ENCODE measurements around the gene FAM184A.
"Not testable (repeated sequence)": the region's sequence is repeated elsewhere in the genome, so short reads cannot be mapped to it uniquely, and the experiment has no call there.

FAM184A gene

GRCh38 chr6:119078376-119079282 lies at the start of gene FAM184A:
Gene FAM184A, minus strand, starts transcription at chr6:119078664. Its CDS starts 365 bp downstream, at chr6:119078299.
- DNase-seq = peak; percentile 76 to 80

GRCh38 chr6:119127627-119128026 lies 49.2 kb upstream of the FAM184A start:
- no peak for DNase-seq

DNA sequence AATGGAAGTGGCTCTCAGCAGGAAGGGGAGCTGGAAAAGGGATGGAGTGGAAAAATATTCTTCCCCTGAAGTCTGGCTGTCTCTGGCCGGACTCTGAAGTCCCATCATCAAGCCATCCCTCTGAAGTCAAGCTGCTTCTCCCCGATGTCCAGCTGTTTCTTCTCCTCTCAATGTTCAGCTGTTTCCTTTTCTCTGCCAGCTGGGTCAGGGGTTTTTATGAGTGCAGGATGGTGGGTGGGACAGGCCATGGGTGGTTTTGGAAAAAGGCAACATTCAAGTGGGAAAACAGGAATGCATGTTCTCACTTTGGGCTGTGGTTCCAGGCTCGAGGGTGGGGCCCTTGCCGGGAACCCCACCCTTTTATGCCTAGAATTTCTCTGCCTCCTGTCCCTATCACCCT lies 48.4 kb upstream of the FAM184A start:
- DNase-seq = no peak

GRCh38 chr6:119126140-119126539 lies 47.7 kb upstream of the FAM184A start:
- no peak for DNase-seq

DNA sequence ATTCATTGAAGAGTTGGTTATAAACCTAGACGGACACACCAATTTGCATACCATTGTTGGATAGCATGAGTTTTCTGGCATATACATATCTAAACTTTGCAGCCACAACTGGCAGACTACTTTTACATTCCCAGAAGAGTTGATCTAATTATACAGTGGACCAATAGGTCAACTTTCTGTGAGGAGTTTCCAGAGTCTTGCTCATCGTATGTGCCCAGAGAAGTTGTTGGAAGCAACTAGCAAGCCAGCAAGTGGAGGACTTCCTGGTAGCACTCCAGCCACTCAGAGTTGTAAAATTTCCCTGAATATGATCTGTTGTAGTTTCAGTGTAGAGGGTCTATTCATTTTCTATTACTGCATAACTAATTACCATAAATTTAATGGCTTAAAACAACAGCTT lies 47.1 kb upstream of the FAM184A start:
- DNase-seq = no peak

- DNase-seq = no peak
Measured at GRCh38 chr6:119124079-119124824, 45.8 kb upstream of the FAM184A start.

DNA sequence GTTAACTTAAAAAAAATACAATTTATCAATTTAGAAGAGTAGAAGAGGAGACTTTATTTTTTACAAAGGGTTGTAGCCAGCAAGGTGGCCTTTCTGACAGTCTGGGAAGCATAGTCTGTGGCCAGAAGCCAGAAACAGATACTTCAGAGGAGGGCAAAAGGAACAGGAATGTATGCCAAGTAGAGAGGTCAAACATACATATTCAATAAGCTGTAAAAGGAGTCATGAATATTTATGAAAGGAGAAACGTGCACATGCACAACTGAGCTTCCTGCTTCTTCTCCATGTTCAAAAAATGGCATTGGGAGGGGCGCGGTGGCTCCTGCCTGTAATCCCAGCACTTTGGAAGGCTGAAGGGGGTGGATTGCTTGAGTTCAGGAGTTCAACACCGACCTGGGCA lies 43.9 kb upstream of the FAM184A start:
- DNase-seq = no peak

GRCh38 chr6:119121367-119121766 lies 42.9 kb upstream of the FAM184A start:
- no peak for DNase-seq

GRCh38 chr6:119119989-119120388 lies 41.5 kb upstream of the FAM184A start:
- DNase-seq = peak in 1 of 2 donors; percentile 15

DNA sequence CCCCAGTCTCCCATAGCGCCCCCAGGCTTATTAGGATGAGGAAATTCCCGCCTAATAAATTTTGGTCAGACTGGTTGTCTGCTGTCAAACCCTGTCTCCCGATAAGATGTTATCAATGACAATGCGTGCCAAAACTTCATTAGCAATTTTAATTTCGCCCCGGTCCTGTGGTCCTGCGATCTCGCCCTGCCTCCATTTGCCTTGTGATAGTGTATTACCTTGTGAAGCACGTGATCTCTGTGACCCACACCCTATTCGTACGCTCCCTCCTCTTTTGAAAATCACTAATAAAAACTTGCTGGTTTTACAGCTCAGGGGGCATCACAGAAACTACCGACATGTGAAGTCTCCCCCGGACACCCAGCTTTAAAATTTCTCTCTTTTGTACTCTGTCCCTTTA lies 40.6 kb upstream of the FAM184A start:
- not testable (repeated sequence) for DNase-seq

DNA sequence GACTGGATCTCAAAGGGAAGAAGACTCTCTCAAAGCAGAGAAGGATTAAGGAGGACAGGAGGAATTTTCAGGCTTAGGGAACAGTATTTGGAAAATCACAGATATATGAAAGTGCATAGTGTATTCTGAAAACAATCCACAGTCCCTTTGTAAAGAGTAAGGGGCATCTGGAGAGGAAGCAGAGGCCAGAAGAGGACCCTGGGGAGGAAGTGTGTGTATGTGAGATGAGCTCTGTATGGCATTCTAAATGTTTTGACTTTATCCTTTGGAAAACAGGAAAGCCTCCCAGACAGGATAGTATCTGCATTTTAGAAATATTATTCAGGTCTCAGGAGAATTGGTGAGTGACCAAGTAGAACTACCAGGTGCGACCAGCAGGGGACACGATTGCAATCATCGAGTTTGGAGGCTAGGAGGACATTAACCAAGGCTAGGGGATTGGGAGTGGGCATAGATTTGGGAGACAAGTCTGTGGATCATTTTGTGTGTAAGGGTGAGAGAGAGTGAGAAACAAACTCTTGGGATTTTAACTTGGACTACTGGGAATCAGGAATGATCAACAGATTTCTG lies 38.3 kb upstream of the FAM184A start:
- no peak for DNase-seq

- no peak for DNase-seq
Measured at GRCh38 chr6:119113961-119114360, 35.5 kb upstream of the FAM184A start.

- DNase-seq = peak in 1 of 2 donors; percentile 11
Measured at GRCh38 chr6:119112812-119113530, 34.5 kb upstream of the FAM184A start.

DNA sequence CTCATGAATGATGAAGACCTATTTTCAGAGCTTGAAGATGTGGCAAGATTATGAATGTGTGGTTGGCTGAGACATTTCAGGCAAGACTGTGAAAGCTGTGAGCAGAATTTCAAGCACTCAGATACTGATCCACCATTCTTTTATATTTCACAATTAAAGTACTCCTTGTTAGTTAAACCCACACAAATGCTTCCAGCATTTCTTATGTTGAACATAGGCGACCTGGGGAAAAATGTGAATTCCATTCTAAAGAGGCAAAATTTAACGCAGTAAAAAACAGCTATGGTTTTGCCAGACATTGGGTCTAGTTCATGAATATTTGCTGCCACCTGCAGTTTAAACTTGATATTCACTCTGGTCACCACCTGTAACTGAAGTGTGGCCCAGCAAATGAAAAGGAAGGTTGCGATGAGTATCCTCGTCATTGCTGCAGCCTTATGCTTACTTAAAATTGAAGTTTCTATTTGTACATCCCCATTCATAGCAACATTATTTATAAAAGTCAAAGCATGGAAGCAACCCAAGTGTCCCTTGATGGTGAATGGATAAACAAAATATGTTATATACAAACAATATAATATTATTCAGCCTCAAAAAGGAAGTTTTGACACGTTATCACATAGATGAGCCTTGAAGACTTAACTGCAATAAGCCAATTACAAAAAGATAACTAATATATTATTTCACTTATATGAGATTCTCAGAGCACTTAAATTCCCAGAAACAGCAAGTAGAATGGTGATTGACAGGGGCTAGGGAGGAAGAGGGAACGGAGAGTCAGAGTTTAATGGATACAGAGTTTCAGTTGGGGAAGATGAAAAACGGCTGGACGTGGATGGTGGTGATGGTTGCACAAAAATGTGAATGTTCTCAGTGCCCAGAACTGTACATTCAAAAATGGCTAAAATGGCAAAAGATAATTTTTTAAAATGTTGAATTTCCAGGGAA lies 32.4 kb upstream of the FAM184A start:
- peak; percentile 33 to 75 for DNase-seq

DNA sequence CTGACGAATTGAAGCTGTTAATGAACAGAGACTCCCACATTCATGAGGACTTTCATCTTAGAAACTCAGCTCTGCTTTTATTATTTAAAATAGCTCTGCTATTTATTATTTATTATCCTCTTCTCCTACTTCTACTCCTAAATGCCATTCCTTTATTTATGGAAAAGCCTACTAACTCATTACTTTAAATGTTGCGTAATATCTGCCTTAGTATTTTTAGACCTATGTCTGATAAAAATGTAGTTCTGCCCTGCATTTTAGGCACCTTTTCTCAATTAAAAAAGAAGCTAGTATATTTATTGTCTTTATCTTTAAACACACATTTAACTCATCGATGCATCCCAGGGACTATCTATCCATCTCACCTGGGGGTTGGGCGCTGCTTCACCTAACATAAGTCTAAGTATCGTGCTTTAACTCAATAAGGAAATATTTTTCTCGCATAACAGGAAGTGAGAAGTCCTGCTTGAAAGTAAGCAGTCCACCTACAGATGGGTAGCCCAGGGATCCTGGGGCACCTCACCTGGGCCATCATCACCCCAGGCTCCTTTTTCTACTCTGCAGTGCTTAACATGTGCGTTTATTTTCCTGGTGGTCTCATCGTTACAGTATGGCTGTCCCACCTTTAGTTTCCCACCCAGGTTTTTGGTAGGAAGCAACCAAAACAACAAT lies 31.3 kb upstream of the FAM184A start:
- DNase-seq = no peak

DNA sequence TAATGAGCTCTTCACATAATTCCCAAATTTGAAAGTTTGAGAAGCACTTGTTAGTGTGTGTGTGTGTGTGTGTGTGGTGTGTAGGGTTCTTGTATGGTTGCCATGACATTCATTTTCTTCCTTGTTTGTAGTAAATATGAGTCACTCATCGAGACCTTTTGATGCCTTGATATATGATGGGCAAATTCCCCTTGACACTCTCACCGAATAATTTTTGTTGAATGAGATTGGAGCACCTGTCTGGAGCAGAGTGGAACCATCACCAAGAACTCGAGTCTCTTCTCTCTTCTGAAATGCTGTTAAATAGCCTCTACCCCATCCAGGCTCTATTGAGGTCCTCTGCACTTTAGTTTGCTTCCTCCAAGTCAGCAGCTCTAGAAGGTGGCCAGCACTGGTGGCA lies 29.6 kb upstream of the FAM184A start:
- DNase-seq = no peak

GRCh38 chr6:119105282-119105681 lies 26.8 kb upstream of the FAM184A start:
- DNase-seq = no peak

DNA sequence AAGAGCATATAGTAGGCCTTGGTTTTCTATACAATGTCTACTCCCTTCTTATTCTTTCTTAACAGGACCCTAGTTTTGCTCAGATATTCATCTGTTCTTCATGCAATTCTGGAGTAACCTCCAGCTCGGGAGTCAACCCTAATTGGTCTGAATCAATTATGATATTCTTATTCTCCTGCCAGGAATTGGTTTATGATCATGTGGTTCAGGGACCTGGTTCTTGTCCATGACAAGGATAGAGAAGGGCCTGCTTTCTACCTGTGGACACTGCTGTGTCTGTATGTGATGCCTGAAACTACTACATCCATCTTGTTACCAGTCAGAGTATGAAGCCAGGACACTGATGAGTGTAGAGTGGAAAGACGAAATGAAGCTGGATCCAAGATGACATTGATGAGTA lies 24.4 kb upstream of the FAM184A start:
- no peak for DNase-seq

- DNase-seq = no peak
Measured at GRCh38 chr6:119100115-119100514, 21.7 kb upstream of the FAM184A start.

DNA sequence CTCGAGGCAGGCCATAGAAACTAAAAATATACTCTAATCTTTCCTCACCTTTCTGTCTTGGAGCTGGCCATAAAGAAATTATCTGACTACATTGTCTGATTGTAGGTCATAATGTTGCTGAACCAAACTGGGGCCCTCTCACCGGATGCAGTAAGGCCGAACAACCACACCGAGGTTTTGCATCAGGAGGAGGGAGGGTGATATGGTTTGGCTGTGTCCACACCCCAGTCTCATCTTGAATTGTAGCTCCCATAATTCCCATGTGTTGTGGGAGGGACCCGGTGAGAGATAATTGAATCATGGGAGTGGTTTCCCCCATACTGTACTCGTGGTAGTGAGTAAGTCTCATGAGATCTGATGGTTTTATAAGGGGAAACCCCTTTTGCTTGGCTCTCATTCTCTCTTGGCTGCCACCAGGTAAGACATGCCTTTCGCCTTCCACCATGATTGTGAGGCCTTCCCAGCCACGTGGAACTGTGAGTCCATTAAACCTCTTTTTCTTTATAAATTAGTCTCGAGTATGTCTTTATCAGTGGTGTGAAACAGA lies 19.4 kb upstream of the FAM184A start:
- DNase-seq = not testable (repeated sequence)
